ENCODE results near the gene CYGB.

The CYGB gene

DNA sequence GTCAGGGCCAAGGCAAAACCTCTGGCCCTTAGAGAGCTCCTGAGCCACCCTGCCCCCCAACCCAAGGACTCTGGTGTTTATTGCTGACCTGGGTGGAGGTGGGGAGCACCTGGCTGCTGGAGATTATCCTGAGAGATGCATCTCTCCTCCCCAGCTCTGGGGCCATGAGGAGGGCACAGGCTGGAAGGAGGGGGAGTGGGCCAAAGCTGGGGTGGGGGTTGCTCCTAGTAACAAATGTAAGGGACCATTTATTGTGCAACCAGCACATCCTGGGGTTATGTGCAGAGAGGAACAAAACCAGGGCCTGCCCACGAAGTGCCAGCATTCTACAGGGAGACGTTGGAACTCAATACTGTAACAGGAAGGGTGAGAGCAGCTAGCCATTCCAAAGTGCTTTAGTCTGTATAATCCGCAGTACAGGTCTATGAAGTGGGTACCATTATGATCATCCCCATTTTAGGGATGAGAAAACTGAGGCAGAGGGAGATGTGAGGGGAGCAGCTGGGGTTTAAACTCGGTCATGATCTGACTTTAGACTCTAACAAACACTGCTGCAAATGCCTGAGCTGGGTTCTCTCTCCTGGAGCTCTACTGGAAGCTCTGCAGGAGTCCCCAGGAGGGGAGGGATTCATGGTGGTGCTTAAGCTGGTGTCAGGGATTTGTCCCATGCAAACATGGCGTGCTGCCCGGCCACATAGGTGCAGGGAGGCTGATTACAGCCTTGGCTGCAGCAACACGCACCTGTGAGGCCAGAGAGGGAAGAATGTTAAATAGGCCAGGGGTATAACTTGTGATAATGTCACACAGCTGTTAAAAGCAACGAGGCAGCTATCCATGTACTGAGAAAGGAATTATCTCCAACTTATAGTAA, 34.9 kb downstream of the CYGB start:
- DNase-seq = no peak

DNA sequence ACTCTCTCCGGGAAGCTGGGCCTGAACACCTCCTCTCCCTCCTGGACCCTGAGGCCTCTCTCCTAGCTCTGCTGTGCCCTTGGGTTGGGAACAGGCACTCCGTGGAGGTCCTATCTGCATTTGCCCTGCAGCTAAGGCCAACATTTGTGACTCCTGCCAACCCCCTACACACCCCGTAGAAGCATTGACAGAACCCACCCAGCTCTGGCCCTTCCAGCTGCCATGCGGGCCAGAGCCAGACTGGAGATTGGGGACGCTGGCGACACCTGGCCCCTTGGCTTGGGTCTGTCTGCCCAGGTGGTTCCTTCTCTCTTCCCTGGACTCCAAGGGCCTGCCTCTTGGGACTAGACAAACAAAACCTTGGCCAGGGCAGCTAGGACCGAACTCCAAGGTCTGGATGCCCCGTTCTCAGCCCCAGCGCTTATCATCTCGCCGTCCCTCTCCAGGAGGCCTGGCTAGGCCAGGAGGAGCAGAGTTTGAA, 35.6 kb downstream of the CYGB start:
- DNase-seq = no peak

- peak in 45 of 51 donors; percentile 19 to 87 (median 67) for DNase-seq
Measured at GRCh38 chr17:76501018-76501826, 36.3 kb downstream of the CYGB start, which contains the start of gene RHBDF2. RHBDF2 (minus strand) TSS chr17:76501423; CDS start chr17:76481524, 19,899 bp downstream.

DNA sequence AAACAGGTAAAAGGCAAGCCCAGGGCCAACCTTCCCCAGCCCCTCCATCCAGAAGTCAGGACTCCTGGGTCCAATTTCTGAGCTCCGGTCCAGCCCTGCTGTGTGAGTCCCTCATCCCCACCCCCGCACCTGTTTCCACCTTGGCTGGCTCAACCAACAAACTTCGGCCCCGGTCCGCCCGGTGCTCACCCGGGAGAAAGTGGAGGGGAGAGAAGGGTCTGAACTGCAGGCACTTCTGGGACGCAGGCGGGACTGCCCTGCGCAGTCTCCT, 36.8 kb downstream of the CYGB start:
- no peak for DNase-seq

DNA sequence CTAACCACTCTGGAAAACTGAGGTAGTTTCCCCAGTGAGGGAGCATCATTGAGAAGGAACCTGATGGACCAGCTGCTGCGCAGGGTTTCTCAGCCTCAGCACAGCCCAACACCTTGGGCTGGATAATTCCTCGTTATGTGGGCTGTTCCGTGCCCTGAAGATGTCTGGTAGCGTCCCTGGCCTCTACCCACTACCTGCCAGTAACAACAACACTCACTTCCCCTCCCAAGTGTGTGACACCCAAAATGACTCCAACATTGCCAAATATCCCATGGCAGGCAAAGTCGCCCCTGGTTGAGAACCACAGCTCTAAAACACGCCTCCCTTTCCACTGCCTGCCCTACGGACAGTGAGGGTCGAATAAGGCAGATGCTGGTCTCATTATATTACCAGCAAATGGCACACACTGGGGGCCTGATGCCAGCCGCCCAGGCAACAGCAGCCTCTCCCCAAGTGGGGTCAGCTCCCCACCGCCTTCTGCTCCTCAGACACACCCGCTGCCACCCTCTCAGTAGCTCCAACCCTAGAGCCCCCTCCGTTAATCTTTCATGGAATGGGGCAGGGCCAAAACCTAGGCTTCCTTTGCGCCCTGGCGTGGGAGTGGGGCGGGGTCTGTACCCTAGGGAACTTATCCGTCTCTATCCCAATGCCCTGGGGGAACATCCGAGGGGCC, 37.3 kb downstream of the CYGB start:
- no peak for DNase-seq

GRCh38 chr17:76499267-76499667, 38.2 kb downstream of the CYGB start:
- no peak for DNase-seq

GRCh38 chr17:76498876-76499251, 38.6 kb downstream of the CYGB start:
- no peak for DNase-seq

- DNase-seq = peak in 41 of 51 donors; percentile 16 to 77 (median 56)
Measured at GRCh38 chr17:76497979-76498875, 39.3 kb downstream of the CYGB start.

DNA sequence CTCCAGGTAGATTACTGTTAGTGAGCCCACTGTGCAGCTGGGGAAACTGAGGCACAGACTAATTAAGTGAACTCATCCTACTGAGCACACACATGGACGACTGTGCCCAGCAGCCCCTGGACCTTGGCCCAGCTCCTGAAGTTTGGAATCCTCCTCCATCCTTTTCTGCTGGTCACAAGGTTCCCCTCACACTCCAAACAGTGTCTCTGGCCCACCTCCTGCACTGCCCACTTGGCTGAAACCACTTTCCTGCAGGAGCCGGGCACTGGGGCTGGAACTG, 39.9 kb downstream of the CYGB start:
- DNase-seq = peak in 1 of 51 donors; percentile 50

GRCh38 chr17:76496464-76496863, 41.0 kb downstream of the CYGB start:
- no peak for DNase-seq

DNA sequence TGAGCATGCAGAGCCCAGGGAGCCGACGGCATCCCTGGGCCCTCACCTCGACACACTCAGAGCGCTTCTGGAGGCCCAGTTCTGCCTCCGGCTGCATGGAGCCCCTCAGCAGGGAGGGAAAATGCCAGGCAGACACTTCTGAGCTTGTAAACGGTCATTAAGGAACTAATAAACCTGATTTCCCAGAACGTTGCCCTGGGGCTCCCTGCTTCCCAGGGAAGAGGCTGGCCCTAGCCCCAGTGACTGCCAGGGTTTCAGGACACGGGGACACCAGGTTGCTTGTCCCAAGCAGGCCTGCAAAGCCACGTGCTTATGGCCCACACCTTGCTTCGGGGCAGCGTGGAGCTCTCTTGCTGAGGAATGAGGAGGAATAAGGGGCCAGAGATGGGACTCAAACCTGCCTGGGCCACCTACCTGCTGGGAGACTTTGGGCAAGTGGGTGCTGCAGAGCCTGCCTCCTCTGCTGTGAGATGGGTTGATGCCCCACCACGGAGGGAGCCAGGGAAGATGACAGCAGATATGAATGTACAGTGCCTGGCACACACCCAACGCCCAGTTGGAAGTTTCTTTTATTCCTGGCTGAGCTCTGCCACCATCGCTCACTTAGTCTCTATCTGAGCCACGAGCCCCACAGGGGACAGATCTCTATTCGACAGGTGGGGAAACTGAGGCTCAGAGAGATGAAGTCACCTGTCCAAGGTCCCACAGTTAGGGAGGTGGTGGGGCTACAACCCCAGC, 41.7 kb downstream of the CYGB start:
- DNase-seq = peak in 1 of 51 donors; percentile 35

DNA sequence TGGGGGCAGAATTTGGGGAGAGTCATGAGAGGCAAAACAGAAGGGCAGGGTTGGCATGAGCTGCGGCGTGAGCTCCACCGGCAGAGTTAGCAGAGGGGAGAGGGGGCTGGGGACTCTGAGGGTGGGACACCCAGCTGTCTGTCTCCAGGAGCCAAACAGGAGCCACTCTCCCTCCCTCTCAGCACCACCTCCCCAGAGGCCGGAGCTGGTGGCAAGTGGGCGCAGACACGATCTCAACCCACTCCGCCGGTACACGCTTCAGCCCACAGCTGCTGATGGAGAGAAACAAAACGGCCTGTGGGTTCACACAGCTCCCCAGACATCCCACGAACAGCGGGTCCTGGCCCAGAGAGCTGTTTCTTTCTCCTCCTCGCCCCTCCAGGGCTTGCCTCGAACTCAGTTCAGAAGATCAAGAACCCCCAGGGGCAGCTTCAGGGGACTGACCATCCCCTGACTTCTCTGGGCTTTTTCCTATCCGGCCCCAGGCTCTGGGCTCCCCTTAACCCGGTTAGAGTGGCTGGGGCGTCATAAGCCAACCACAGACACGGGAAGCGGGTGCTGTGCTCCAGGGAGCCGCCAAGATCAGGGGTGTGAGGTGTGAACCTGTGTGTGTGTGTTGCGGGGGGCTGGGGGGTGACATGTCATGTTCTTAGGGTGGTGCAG, 43.9 kb downstream of the CYGB start:
- peak in 1 of 51 donors; percentile 65 for DNase-seq

GRCh38 chr17:76492989-76493501, 44.5 kb downstream of the CYGB start:
- DNase-seq = peak in 27 of 51 donors; percentile 17 to 74 (median 36)

GRCh38 chr17:76492123-76492988, 45.2 kb downstream of the CYGB start:
- no peak for DNase-seq

- no peak for DNase-seq
Measured at GRCh38 chr17:76491271-76492122, 46.0 kb downstream of the CYGB start.

DNA sequence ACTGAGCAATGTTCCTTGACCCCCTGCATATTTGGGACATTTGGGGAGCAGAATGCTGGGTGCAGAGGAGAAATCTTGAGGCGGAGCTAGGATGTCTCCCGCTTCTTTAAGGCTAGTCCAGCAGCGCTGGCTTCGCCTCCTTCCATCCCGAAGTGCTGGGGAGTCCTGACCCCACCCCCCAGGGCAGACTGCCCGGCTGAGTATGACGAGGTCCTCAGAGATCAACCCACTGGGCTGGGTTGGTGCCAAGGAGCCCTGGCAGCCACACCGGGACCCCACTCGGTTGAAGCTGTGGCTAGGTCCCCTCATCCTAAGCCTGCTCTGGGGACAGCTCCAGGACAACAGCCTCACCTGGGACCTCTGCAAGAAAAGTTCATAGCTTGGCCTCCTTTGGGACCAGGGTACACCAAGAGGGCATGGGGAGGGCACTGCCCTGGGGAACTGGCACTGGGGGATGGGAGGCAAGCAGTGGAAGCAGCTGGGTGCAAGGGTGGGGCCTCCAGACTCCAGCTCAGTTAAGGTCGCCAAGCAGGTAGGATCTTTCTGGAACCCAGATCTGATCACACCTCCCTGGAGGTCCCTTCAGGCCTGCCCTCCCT, 47.3 kb downstream of the CYGB start:
- DNase-seq = no peak

Measured in hypothalamus (tissue), 51 donors.